ENCODE data around the gene FURIN.

Gene FURIN

GRCh38 chr15:90855139-90855538, 13.2 kb upstream of the FURIN start:
- no peak for DNase-seq (ENCODE audit: low read depth in 1 of 2, low spot score in 1 of 2)
- Histone ChIP-seq H3K27me3 (ENCODE audit: insufficient read depth, poor library complexity, severe bottlenecking) (no peaks in the 10 kb centered on the region), H3K27ac (replicated peaks) (no peak overlapping the region), H3K4me3 (replicated peaks; ENCODE audit: insufficient read depth, low read length) (no peak overlapping the region)
- TF ChIP-seq REST (IDR thresholded peaks at IDR 0.05; ENCODE audit: insufficient replicate concordance, low read depth), result no peak
- TF ChIP-seq SPI1 (IDR thresholded peaks at IDR 0.05; ENCODE audit: borderline replicate concordance, low read depth), result no peak
- TF ChIP-seq GABPA (IDR thresholded peaks at IDR 0.05; ENCODE audit: low read depth), result no peak
- no peak for TF ChIP-seq POLR2AphosphoS5 (IDR thresholded peaks at IDR 0.05; ENCODE audit: low read depth)
- no peak for TF ChIP-seq CTCF (IDR thresholded peaks at IDR 0.05; ENCODE audit: insufficient read depth, low read length)

GRCh38 chr15:90857337-90857736, 11.1 kb upstream of the FURIN start:
- Histone ChIP-seq H3K27ac (replicated peaks) (no peak overlapping the region), H3K4me3 (replicated peaks; ENCODE audit: insufficient read depth, low read length) (no peak overlapping the region)
- TF ChIP-seq SPI1 (IDR thresholded peaks at IDR 0.05; ENCODE audit: borderline replicate concordance, low read depth) (no peak), GABPA (IDR thresholded peaks at IDR 0.05; ENCODE audit: low read depth) (no peak), POLR2AphosphoS5 (IDR thresholded peaks at IDR 0.05; ENCODE audit: low read depth) (no peak), REST (IDR thresholded peaks at IDR 0.05; ENCODE audit: insufficient replicate concordance, low read depth) (no peak), CTCF (IDR thresholded peaks at IDR 0.05; ENCODE audit: insufficient read depth, low read length) (no peak)

GRCh38 chr15:90857883-90858443, 10.4 kb upstream of the FURIN start:
- DNase-seq (ENCODE audit: low read depth in 1 of 2, low spot score in 1 of 2), result no peak
- Histone ChIP-seq H3K27ac (replicated peaks) (no peak overlapping the region), H3K4me3 (replicated peaks; ENCODE audit: insufficient read depth, low read length) (no peak overlapping the region), H3K27me3 (ENCODE audit: insufficient read depth, poor library complexity, severe bottlenecking) (no peaks in the 10 kb centered on the region)
- TF ChIP-seq REST (IDR thresholded peaks at IDR 0.05; ENCODE audit: insufficient replicate concordance, low read depth) (no peak), GABPA (IDR thresholded peaks at IDR 0.05; ENCODE audit: low read depth) (no peak), CTCF (IDR thresholded peaks at IDR 0.05; ENCODE audit: insufficient read depth, low read length) (no peak), SPI1 (IDR thresholded peaks at IDR 0.05; ENCODE audit: borderline replicate concordance, low read depth) (no peak), POLR2AphosphoS5 (IDR thresholded peaks at IDR 0.05; ENCODE audit: low read depth) (no peak)

More at GRCh38 chr15:90857337-90857736, 11.1 kb upstream of the FURIN start:
- no peak for DNase-seq (ENCODE audit: low read depth in 1 of 2, low spot score in 1 of 2)
- no peaks in the 10 kb centered on the region for H3K27me3 ChIP-seq (ENCODE audit: insufficient read depth, poor library complexity, severe bottlenecking)

All from HL-60 (cell line).